ENCODE measurements around the gene PIERCE2.
"Not testable (repeated sequence)": the region's sequence is repeated elsewhere in the genome, so short reads cannot be mapped to it uniquely, and the experiment has no call there.

The PIERCE2 gene

GRCh38 chr15:55434989-55435825, 26.9 kb downstream of the PIERCE2 start:
- no peak for DNase-seq

GRCh38 chr15:55443141-55443540, 34.8 kb downstream of the PIERCE2 start:
- DNase-seq, result not testable (repeated sequence)

- not testable (repeated sequence) for DNase-seq
These were observed 37.6 kb downstream of the PIERCE2 start for GRCh38 chr15:55445936-55446335.

- not testable (repeated sequence) for DNase-seq
These were observed 38.2 kb downstream of the PIERCE2 start for GRCh38 chr15:55446379-55447029.

- not testable (repeated sequence) for DNase-seq
These were observed 38.7 kb downstream of the PIERCE2 start for GRCh38 chr15:55447030-55447394.

- no peak for DNase-seq
These were observed 49.2 kb downstream of the PIERCE2 start for GRCh38 chr15:55457401-55458022.

- DNase-seq, result no peak
These were observed 53.2 kb downstream of the PIERCE2 start for GRCh38 chr15:55461447-55461846.

GRCh38 chr15:55468321-55468720, 60.0 kb downstream of the PIERCE2 start:
- no peak for DNase-seq
